GM19468 (cell line): ENCODE data around the gene TEPSIN.

ENCODE experiments used
- ATAC-seq: cut with Tn5 transposase; IDR thresholded peaks from one replicate; pipeline ENCODE4 v1.9.1; 2021; ENCODE audit warnings: mild to moderate bottlenecking, moderate library complexity, moderate number of reproducible peaks; ENCODE audit not compliant: unreplicated experiment; ENCODE audit errors: extremely low read depth

Gene TEPSIN

DNA sequence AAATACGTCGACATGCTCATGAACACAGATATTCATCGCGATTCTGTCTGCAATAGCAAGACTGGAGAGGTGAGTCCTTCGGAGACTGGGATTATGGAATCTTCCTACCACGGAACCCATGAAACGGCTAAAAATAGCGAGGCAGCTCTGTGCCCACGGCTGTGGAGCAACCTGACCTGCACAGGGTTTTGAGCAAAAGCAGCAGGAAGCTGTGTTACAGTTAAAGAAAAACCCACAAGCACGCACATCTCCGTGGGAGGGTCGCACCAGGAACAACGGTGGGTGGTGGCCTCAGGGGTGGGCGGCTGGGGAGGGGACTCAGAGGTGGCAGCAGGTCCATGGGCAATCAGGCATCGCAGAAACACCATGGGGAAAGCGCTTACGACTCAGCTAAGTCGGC lies 31.4 kb upstream of the TEPSIN start:
- no peak for ATAC-seq

DNA sequence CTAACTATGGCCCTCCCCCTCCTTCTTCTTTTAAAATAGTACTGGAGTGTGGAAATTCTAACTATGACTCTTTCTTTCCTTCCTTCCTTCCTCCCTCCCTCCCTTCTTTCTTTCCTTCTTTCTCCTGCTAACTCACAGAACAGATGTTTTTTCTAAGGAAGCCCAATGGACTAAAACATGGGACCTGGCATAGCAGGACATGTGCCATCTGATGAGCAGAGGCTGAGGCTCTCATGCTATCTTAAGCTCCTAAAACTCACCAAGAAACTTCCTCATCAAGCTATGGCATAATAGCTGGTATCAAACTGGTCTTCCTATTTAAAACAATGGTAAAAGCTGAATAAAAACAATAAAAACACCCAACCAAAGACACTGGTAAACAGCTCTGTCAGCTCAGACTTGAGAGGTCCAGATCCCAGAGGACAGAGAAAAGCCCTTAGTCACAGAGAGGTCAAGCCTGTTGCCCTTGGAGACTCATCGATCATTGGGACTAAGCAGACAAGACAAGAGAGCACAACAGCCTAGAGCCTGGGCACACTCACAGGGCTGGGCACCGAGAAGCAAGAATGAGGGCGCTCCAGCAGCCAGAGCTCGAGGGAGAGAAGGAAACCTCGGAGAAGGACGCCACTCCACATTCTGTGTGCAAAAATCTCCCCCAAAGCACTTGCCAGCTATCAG lies 28.7 kb upstream of the TEPSIN start:
- ATAC-seq = no peak

DNA sequence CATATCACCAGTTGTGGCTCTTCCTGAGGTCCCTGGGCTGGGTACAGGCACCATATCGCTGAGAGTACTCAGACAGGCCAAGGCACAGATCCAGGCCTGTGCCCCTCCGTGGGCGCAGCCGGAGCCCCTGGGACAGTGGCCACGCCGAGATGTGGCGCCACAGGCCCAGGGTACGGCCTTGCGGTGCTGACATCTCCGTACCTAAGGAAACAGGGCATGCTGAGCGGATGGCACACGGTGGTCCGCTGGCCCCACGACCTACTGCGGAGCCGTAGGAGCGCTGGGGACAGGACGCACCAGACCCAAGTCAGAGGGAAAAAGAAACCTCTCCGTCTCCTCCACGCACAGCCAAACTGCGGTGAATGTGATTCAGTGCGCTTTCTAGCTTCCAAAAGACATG lies 26.7 kb upstream of the TEPSIN start:
- ATAC-seq = no peak

DNA sequence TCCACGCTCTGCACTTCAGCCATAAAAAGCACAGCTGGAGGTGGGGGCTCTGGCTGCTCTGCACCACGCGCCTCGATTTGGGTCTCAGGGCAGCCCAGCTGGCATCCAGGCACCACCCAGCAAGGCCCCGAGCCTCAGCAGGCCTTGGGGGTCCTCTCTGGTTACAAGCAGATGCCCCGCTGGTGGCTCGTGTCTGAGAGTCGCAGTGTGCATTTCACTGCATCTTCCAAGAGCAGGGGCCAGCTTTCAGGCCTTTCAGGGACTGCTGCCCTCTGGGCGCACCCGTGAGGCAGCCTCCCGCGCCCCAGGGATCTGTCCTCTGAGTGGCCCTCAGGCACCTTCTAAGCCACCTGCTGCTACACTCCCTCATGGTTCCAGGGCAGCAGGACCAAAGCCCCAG lies 25.8 kb upstream of the TEPSIN start:
- no peak for ATAC-seq

DNA sequence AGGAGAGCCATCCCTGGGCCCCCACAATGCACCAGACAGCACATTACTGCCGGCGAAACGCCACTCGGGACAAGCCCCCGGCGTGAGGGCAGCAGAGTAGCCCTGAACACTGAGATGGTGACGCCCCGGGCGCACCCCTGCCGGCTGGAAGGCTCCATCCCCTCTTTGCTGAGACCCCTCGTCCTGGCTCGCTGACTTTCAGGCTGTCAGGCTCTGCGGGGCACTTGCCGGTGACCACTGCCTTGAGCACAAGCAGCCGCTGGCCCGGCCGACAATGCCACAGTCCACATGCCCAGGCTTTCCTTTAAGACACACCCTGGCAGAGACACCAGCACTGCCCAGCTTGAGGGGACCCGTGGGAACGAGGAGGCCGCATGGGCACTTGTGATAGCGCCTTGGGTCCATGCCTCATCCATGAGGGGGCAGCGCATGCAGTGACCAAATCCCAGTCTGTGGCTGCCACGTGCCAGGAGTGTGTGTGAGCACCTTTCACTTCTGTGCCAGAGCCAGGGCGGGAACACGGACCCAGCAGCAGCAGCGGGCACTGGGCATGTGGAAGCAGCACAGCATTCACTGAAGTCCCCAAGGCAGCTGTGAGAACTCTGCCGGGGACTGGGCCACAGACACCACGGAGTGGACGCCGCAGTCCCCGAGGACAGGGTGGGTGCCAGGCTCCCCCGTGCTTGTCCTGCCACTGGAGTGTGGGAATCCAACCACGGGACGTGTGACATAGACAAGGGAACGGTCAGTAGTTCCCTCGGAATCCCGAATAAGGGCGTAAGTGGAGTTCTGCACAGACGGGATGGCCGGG lies 24.7 kb upstream of the TEPSIN start:
- no peak for ATAC-seq

DNA sequence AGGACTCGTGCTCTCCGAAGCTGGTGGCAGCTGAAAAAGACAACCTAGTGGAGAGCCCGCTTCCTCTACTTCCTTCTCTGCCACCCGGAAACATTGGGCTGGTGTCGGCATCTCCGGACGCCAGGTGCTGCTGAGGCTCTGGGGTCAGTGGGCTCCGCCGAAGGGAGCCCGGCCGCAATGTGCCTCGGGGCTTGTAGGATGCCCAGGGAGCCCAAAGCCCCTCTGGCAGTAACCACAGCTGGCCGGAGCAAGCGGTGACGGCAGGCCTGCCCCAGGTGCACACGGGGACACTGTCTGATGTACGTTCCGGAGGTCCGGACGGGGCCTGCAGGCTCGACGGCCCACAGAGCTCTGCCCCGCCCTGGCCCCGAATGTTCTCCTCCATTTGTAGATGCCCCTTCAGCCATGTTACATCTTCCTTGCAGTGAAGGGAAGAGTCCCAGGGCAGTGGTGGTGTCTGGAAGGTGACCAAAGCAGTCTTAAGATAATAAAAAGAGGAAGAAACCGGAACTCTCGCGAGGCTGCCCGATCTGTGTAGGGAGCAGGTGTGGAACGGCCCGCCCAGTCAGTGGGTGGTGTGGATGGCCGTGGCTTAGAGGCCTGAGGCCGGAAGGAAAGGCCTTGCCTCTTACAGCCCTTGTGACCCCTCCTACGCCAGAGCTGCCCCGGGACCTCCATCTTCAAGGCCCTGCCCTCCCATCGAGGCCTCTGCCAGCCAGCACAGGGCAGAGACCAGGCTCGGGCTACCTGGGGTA lies 22.9 kb upstream of the TEPSIN start:
- no peak for ATAC-seq

DNA sequence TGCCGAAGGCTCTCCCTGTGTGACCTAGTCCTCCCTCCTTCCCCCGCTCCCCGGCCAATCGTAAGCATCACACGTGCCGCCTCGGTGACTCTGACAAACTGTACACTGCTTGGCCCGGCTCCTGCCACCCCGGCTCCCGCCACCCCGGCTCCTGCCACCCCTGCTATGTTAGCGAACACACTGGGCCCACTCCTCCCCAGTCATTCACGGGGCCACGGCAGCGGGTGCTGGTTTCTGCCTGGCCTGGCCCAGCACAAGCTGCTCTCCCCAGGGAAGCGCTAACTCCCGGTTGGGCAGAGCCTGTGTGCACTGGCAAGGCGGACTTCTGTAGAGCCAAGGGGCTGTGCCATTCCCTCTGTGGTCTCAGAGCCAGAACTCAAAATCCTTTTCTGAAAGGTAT lies 22.2 kb upstream of the TEPSIN start:
- ATAC-seq = no peak

DNA sequence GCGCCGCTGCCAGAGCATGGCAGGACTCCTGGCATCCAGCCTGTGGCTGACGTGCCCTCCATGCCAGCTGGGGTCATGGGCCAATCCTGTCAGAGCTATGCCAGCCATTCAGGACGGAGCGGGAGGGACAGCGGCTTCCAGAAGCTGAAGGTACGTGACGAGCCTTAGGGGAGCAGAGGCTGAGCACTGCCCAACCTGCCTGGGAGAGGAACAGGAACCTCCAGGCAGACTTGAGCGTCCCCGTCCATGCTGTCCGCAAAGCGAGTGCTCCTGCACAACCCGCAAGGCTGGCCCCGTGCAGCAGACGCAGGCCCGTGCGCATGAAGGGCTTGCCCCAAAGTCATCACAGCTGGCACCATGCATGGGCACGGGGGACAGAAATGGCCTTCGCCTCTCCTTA lies 21.8 kb upstream of the TEPSIN start:
- no peak for ATAC-seq

DNA sequence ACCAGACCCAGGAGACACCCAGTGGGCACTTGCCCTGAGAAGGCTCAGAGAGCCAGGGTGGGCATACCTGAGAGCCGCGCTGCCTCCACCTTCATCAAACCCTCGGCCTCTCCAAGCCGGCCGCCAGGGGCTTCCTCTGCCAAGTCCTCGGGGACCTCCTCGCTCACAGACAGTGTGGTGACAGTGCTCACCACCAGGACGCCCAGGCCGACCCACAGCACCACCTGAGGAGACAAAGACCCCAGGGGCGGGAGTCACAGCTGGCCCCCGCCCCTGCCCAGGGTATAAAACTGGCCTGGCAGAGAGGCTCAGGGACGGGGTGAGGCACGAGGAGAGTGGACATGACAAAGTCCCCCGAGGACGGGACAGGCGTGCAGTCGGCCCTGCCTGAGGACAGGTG lies 21.3 kb upstream of the TEPSIN start:
- ATAC-seq = no peak

DNA sequence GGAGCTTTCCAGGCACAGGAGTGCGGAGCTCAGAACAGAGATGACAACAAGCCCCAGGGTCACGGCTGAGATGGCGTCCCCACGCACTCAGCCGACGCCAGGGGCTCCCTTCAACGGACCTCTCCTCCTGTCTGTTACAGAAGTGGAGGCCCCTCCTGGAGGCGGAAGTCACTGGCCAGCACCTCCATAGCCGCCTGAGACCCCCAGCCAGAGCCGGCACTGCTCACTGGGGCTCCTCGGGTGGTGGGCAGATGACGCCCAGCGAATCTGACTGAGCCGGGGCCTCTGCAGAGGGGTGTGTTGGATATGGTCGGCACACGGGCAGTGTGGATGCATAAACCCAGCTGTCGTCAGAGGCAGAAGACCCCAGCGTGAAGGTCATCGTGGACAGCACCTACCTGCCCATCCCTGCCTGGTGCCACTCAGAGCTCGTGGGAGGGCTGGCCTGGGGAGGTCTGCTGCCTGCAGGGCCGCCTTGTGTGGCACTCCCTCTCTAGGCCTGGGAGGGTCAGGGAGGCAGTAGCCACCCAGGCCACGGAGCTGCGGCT lies 20.3 kb upstream of the TEPSIN start:
- ATAC-seq = no peak

DNA sequence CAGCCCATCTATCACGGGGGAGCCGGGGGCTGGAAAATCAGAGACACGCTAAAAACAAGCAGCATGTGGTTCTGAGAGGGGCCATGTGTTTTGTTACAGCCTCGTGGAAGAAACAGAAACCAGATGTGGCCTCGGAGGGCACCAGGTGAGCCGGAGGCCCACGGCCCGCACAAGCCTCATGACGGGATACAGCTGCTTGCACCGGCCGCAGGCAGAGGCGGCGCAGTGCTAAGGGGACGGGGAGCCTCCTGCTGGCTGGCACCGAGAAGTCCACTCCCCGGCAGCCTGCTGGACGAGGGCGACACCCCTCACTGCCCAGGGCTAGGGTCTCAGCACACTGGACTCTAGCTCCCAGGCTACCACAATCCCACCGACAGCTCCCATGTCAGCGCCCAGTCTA lies 19.4 kb upstream of the TEPSIN start:
- no peak for ATAC-seq

DNA sequence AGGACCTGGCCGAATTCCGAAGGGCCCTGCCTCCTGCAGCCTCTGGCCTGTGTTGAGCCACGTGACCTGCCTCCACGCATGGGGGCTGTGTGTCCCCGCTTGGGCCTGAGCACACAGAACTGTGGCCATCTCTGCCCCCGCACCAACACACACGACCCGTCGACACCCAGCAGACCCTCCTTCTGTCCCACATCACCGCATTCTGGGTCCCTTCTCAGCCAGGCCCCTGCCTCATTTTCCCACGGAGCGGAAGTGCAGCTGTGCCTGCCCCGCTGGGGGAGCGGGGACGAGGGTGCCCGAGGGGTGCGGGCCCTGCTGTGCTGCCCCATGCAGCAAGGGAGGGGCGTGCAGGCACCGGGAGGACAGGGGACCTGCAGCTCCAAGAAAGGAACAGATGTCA lies 18.7 kb upstream of the TEPSIN start:
- ATAC-seq = no peak

DNA sequence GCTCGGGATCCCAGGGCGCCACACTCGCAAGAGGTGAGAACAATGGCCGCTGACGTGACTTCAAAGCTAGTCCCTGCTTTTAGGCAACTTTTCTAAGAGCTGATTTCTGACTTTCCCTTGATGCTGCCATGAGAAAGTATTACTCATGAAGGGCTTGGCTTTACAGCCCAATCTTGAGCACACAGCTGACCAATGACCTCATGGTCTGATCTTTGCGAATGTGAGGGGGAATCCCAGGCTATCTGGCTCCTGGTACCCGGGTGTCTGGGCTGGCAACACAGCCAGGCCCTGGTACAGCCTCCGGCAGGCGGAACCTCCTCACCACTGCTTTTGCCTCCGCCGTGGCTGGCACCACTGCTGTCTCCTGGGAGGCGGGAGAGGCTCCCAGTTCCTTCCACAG lies 17.8 kb upstream of the TEPSIN start:
- no peak for ATAC-seq

DNA sequence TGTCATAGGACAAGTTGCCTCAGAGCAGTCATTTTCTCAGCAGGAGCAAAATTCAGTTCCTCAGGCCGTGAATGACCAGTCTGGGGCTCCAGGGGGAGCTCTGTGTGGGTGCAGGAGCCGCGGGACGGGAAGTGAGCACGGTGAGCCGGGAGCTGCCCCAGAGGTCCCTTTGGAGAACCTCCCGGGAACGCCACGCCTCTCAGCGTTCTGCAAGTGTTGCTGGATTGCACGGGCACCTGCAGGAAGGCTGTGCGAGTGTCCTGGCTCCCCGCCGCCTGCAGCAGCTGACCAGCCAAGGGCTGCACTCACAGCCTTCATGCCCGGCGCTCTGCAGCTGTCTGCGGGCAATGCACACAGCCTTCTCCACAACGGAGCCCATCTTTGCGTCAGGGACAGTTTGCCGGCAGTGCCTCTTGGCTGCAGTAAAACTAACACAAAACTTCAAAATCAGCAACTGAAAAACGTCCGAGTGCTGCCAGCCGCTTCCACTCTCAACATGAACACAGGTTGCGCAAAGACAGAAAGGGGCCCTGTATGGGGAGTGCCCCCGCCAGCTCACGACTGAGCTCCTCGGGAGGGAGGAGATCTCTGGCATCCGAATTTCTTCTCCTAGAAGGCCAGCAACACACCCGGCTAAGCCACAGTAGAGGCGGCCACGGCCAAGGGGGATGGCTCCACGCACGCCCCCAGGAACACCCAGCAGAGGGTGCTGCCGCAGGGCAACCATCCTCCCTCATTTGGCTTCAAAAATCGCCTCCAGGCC lies 16.3 kb upstream of the TEPSIN start:
- ATAC-seq = no peak

DNA sequence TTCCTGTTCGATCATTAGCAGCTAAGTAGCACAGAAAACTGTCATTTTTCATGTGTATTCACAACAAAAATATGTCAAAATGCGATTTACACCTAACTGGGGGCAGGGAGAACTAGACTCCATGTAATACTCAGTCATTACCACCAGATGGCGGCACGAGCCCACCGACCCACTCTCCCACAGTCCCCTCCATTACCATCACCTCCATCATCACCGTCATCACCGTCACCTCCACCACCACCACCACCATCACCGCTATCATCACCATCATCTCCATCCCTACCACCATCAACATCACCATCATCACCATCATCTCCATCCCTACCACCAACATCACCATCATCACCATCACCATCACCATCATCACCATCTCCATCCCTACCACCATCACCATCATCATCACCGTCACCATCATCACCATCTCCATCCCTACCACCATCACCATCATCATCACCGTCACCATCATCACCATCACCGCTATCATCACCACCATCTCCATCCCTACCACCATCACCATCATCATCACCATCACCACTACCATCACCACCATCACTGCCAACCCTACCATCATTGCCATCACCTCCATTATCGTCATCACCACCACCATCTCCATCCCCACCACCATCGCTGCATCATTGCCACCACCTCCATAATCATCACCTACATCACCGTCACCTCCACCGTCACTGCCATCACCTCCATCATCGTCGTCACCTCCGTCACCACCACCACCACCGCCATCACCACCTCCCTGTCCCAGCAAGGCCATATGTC lies 14.7 kb upstream of the TEPSIN start:
- no peak for ATAC-seq

DNA sequence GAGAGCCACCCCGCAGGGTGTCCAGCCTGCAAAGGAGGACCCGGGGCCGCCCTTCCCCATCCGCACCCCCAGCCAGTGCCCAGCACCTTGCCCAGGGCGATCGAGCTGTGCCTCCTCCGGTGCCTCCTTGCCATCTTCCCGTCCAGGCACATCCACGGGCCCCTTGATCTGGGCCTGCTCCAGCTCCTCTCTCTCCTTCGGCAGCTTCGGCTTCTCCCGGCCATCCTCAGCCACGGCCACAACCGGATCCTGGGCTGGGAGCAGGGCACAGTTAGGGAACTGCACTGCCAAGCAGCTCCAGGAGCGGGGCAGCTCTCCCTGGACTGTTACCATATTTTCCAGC lies 14.1 kb upstream of the TEPSIN start:
- ATAC-seq = no peak

DNA sequence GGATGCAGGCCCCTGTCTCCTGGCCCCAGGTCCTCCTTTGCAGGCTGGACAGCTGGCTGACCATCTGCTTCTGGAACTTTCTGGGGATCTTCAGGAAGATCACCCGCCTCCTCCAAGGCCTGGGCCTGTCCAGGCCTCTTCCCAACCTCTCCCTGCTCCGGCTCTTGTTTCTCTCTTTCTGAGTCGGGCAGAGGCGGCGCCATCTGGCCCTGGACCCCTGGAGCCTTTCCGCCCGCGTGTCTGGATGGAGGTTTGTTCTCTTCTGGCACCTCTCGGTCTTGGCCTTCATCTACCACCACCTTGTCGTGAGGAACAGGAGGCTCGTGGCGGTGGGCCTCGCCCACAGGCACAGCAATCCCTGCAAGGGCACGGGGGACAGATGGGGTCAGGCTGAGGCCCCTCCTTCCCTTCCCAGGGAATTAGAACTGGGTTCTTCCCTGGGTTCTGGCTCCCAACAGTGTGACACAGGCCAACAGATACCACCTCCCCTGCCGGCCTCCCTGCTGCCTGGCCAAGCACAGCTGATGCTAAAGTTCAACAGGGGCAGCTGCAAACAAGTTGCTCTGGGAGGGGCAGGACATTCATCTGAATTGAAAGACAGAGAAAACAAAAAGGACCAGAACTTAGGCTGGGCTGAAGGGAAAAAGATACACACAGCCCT lies 13.6 kb upstream of the TEPSIN start:
- ATAC-seq = no peak

DNA sequence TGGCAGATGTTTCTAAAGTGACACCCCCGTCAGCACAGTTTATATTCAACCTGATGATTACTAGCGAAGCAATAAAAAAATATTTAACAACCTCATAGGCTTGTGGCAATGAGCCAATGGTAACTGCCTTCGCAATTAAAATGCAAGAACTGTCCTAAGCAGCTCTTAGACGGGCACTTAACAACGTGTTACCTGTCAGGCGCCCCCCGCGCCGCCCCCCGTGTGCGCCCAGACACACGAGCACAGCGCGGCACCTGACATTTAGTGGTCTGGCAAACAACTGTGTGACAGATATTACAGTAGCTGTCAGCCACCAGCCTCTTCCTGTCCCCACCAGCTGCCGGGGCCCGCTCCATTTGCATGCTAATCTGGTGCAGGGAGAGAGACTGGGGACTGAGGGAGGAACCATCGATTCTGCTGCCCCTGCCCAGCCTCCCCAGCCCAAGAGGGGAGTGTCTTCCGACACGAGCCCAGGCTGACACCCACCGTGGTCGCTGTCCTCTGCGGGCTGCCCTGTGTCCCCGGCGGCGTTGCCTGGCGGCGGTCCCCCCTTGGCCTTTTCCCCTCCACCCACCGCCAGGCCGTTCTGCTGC lies 12.9 kb upstream of the TEPSIN start:
- ATAC-seq = no peak
